PFSK-1 (cell line): ENCODE results near the gene USH2A.

Experiments
- FOXP2 ChIP-seq: optimal IDR thresholded peaks from 2 replicates; pipeline ENCODE3; 2011; ENCODE audit warnings: borderline replicate concordance, control low read depth, inconsistent platforms; ENCODE audit not compliant: insufficient read depth; ENCODE audit errors: extremely low read length, extremely low read depth
- POLR2AphosphoS5 ChIP-seq: IDR thresholded peaks from 2 replicates; pipeline ENCODE4 v1.6.1; 2012; ENCODE audit warnings: low read depth, mild to moderate bottlenecking, control low read depth, low read length, moderate library complexity
- REST ChIP-seq, 2 experiments: IDR thresholded peaks; 2 replicates each; pipeline versions ENCODE4 v1.6.1 to v1.8.0; 2011 to 2012; ENCODE audit warnings: low read depth in 2 of 2, low read length in 2 of 2, control low read depth in 1 of 2, inconsistent platforms in 1 of 2, mild to moderate bottlenecking in 1 of 2, moderate library complexity in 1 of 2; ENCODE audit not compliant: insufficient read depth in 1 of 2
- SIN3A ChIP-seq: IDR thresholded peaks from 2 replicates; pipeline ENCODE4 v1.6.1; 2012; ENCODE audit warnings: mild to moderate bottlenecking, low read length, moderate library complexity, borderline replicate concordance; ENCODE audit not compliant: insufficient read depth
- TAF1 ChIP-seq: IDR thresholded peaks from 2 replicates; pipeline ENCODE4 v1.6.1; 2012; ENCODE audit warnings: low read length, control low read depth, borderline replicate concordance; ENCODE audit not compliant: insufficient read depth

The USH2A gene

GRCh38 chr1:215768303-215768702, 654.9 kb downstream of the USH2A start:
- no peak for TF ChIP-seq REST (IDR thresholded peaks at IDR 0.05; ENCODE audit: insufficient read depth in 1 of 2, low read depth in 2 of 2, low read length in 2 of 2)
- TF ChIP-seq TAF1, result no peak
- no peak for TF ChIP-seq FOXP2
- TF ChIP-seq SIN3A, result no peak
- TF ChIP-seq POLR2AphosphoS5, result no peak

GRCh38 chr1:215767761-215768160, 655.5 kb downstream of the USH2A start:
- TF ChIP-seq FOXP2, result no peak
- no peak for TF ChIP-seq SIN3A
- no peak for TF ChIP-seq TAF1
- no peak for TF ChIP-seq REST (IDR thresholded peaks at IDR 0.05; ENCODE audit: insufficient read depth in 1 of 2, low read depth in 2 of 2, low read length in 2 of 2)
- TF ChIP-seq POLR2AphosphoS5, result no peak

GRCh38 chr1:215766521-215766920, 656.7 kb downstream of the USH2A start:
- TF ChIP-seq POLR2AphosphoS5 (no peak), FOXP2 (no peak), TAF1 (no peak)

- TF ChIP-seq SIN3A (no peak), POLR2AphosphoS5 (no peak), TAF1 (no peak), FOXP2 (no peak), REST (IDR thresholded peaks at IDR 0.05; ENCODE audit: insufficient read depth in 1 of 2, low read depth in 2 of 2, low read length in 2 of 2) (no peak)
Measured at GRCh38 chr1:215765833-215766232, 657.4 kb downstream of the USH2A start.

- TF ChIP-seq SIN3A (no peak), TAF1 (no peak), REST (IDR thresholded peaks at IDR 0.05; ENCODE audit: insufficient read depth in 1 of 2, low read depth in 2 of 2, low read length in 2 of 2) (no peak)
Measured at GRCh38 chr1:215761446-215761845, 661.8 kb downstream of the USH2A start.
